NB4 (cell line): ENCODE measurements around the gene PNPLA2.

Experiments
- MYC ChIP-seq: IDR thresholded peaks from 2 replicates; pipeline ENCODE4 v1.6.1; 2011; ENCODE audit warnings: low read depth, low read length
- POLR2A ChIP-seq: IDR thresholded peaks from 2 replicates; pipeline ENCODE4 v1.6.1; 2011; ENCODE audit warnings: mild to moderate bottlenecking; ENCODE audit not compliant: insufficient read length; ENCODE audit errors: extremely low read depth
- TF ChIP-seq, protein P1 (sequence below): IDR thresholded peaks from one replicate; pipeline ENCODE4 v1.5.1; 2012; ENCODE audit warnings: low read depth, low read length
- TF ChIP-seq, protein P2 (sequence below): IDR thresholded peaks from 2 replicates; pipeline ENCODE4 v1.6.1; 2011; ENCODE audit warnings: low read depth, low read length

DNA sequence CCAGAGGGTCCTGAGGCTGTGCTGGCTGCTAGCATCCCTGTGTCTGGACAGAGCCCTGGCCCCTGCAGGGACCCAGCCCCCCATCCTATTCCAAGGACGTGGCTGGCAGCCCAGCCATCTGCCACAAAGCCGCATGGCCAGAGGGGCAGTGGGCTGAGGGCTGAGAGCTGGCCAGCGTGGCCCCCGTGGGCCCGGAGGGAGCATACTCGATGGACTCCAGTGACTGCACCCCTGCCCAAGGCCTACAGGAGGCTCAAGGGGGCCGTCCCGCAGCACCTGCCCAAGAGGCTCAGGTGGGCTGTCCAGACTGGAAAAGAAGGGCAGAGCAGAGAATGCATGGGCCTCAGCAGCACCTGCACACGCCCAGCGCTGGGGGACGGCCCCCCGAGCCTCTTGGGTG is 37.1 kb downstream of the PNPLA2 start:
- no peak for TF ChIP-seq POLR2A
- no peak for TF ChIP-seq MYC
- TF ChIP-seq, protein P1, sequence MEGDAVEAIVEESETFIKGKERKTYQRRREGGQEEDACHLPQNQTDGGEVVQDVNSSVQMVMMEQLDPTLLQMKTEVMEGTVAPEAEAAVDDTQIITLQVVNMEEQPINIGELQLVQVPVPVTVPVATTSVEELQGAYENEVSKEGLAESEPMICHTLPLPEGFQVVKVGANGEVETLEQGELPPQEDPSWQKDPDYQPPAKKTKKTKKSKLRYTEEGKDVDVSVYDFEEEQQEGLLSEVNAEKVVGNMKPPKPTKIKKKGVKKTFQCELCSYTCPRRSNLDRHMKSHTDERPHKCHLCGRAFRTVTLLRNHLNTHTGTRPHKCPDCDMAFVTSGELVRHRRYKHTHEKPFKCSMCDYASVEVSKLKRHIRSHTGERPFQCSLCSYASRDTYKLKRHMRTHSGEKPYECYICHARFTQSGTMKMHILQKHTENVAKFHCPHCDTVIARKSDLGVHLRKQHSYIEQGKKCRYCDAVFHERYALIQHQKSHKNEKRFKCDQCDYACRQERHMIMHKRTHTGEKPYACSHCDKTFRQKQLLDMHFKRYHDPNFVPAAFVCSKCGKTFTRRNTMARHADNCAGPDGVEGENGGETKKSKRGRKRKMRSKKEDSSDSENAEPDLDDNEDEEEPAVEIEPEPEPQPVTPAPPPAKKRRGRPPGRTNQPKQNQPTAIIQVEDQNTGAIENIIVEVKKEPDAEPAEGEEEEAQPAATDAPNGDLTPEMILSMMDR, result no peak
- TF ChIP-seq, protein P2, sequence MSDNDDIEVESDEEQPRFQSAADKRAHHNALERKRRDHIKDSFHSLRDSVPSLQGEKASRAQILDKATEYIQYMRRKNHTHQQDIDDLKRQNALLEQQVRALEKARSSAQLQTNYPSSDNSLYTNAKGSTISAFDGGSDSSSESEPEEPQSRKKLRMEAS, result no peak
